HepG2 (cell line): ENCODE measurements around the gene METTL1. TPM values are rescaled to one million over a fixed set of nuclear protein-coding genes. Genes with fewer than 3 reads are reported as not detected.
A peak's percentile ranks its signal among the peaks of the same experiment; 100 is the strongest.

Source experiments
- HNF1A ChIP-seq, 2 experiments: sonication (generic) in 1 of 2; formaldehyde crosslinking in 1 of 2; IDR thresholded peaks; 2 replicates each; pipeline versions ENCODE4 v1.4.0 to v1.6.1; 2016 to 2020; ENCODE audit warnings: borderline replicate concordance in 1 of 2, low read depth in 1 of 2, mild to moderate bottlenecking in 1 of 2, missing genetic modification reagents in 1 of 2
- HNRNPK ChIP-seq: fragments of 200-400 bp; formaldehyde crosslinking; IDR thresholded peaks from 2 replicates; pipeline ENCODE4 v1.6.1; 2018; ENCODE audit warnings: low read length, low read depth, moderate library complexity, mild to moderate bottlenecking; ENCODE audit not compliant: poor library complexity, severe bottlenecking
- MED1 ChIP-seq: sonication (generic); formaldehyde crosslinking; IDR thresholded peaks from 2 replicates; pipeline ENCODE4 v1.4.0; 2020; ENCODE audit warnings: missing genetic modification reagents
- NFKBIZ ChIP-seq: IDR thresholded peaks from 2 replicates; pipeline ENCODE4 v1.6.1; 2018; ENCODE audit warnings: missing genetic modification reagents, missing compliant biosample characterization
- PRDM4 ChIP-seq: sonication (generic); formaldehyde crosslinking; IDR thresholded peaks from 2 replicates; pipeline ENCODE4 v1.9.0; 2021; ENCODE audit warnings: missing genetic modification reagents, borderline replicate concordance
- RELA ChIP-seq: sonication (generic); formaldehyde crosslinking; IDR thresholded peaks from 2 replicates; pipeline ENCODE4 v1.4.0; 2020; ENCODE audit warnings: missing genetic modification reagents
- SIN3A ChIP-seq: IDR thresholded peaks from 2 replicates; pipeline ENCODE4 v1.6.1; 2011; ENCODE audit warnings: low read depth, mild to moderate bottlenecking, control low read depth, low read length, borderline replicate concordance
- SMARCC2 ChIP-seq: fragments of 450-650 bp; IDR thresholded peaks from 2 replicates; pipeline ENCODE4 v1.6.1; 2017; ENCODE audit warnings: antibody characterized with exemption, mild to moderate bottlenecking
- SP140L ChIP-seq: sonication (generic); formaldehyde crosslinking; IDR thresholded peaks from 2 replicates; pipeline ENCODE4 v1.4.0; 2020; ENCODE audit warnings: missing genetic modification reagents, borderline replicate concordance
- THAP11 ChIP-seq: IDR thresholded peaks from 2 replicates; pipeline ENCODE4 v1.6.1; 2016; ENCODE audit warnings: missing biosample characterization, missing genetic modification reagents
- ZFP36L2 ChIP-seq: sonication (generic); formaldehyde crosslinking; IDR thresholded peaks from 2 replicates; pipeline ENCODE4 v1.4.0; 2020; ENCODE audit warnings: missing genetic modification reagents
- ZHX1 ChIP-seq: sonication (generic); formaldehyde crosslinking; IDR thresholded peaks from 2 replicates; pipeline ENCODE4 v1.8.1; 2022; ENCODE audit warnings: low read depth, mild to moderate bottlenecking, missing genetic modification reagents
- ZNF263 ChIP-seq: sonication (generic); formaldehyde crosslinking; IDR thresholded peaks from 2 replicates; pipeline ENCODE4 v1.4.0; 2020; ENCODE audit warnings: missing genetic modification reagents
- ZNF574 ChIP-seq: sonication (generic); formaldehyde crosslinking; IDR thresholded peaks from 2 replicates; pipeline ENCODE4 v1.4.0; 2020; ENCODE audit warnings: missing genetic modification reagents
- ZNF891 ChIP-seq: sonication (generic); formaldehyde crosslinking; IDR thresholded peaks from 2 replicates; pipeline ENCODE4 v1.5.0; 2020; ENCODE audit warnings: mild to moderate bottlenecking, missing genetic modification reagents
- ZSCAN30 ChIP-seq: sonication (generic); formaldehyde crosslinking; IDR thresholded peaks from 2 replicates; pipeline ENCODE4 v1.5.0; 2020; ENCODE audit warnings: mild to moderate bottlenecking, missing genetic modification reagents
- polyA plus RNA-seq, 8 experiments: library from polyadenylated mRNA; depleted of rRNA in 3 of 8; stranded (reverse) in 7 of 8; unstranded in 1 of 8; fragments of >200 nt; fragmentation: Illumina TruSeq in 4 of 8; extraction: Trizol in 4 of 8; gene quantifications; 2 replicates each; pipeline versions ENCODE4 v1.2.1 to v1.2.3, GENCODE V29; 2011 to 2016; ENCODE audit warnings: low read depth in 4 of 8, missing spikeins in 1 of 8, mixed read lengths in 1 of 8; ENCODE audit not compliant: insufficient read depth in 1 of 8
- total RNA-seq, 5 experiments: library from RNA; depleted of rRNA; stranded (reverse); fragments of >200 nt; fragmentation: Illumina TruSeq; extraction: Trizol; gene quantifications; 2 replicates each; pipeline ENCODE4 v1.2.3, GENCODE V29; 2016; ENCODE audit warnings: low read depth in 1 of 5

METTL1 gene
- total and polyA plus RNA-seq, 2 of the 13 experiments (the other 11 are each of a cell fraction or from before 2014, with no cell fraction given) = 34.7 to 36.9 TPM

- 0 out of 2 replicates have a peak, but pooled peaks have one; percentile 23 for TF ChIP-seq MED1 (CRISPR knock-in tag)
- TF ChIP-seq SMARCC2 = no peak
- peak; percentile 50; the same call in 1 of the 2 replicates for TF ChIP-seq THAP11 (CRISPR knock-in tag)
- no peak for TF ChIP-seq ZSCAN30 (CRISPR knock-in tag)
- no peak for TF ChIP-seq PRDM4 (CRISPR knock-in tag)
- TF ChIP-seq ZNF263 (CRISPR knock-in tag) = no peak; the same call in 1 of the 2 replicates
- TF ChIP-seq HNF1A (IDR thresholded peaks at IDR 0.05; ENCODE audit: low read depth) = no peak
- 0 out of 2 replicates have a peak, but pooled peaks have one; percentile 8 for TF ChIP-seq HNF1A (CRISPR knock-in tag; IDR thresholded peaks at IDR 0.05; ENCODE audit: borderline replicate concordance)
- TF ChIP-seq ZNF891 (CRISPR knock-in tag) = peak; percentile 78
- 0 out of 2 replicates have a peak, but pooled peaks have one; percentile 40 for TF ChIP-seq ZHX1
- no peak for TF ChIP-seq SIN3A
- TF ChIP-seq SP140L (CRISPR knock-in tag) = no peak
- no peak for TF ChIP-seq ZFP36L2 (CRISPR knock-in tag)
- TF ChIP-seq NFKBIZ (CRISPR knock-in tag) = no peak
- TF ChIP-seq HNRNPK = peak; percentile 13
- TF ChIP-seq RELA (CRISPR knock-in tag) = no peak
- peak; percentile 61 for TF ChIP-seq ZNF574
Measured at GRCh38 chr12:57765003-57765697, 6.8 kb downstream of the METTL1 start (continued).
